GM15510 (cell line): Measurements from ENCODE around the gene GOLT1B.

Source experiments
- POLR2A ChIP-seq: IDR thresholded peaks from 3 replicates; pipeline ENCODE4 v1.6.1; 2011; ENCODE audit warnings: borderline replicate concordance; ENCODE audit not compliant: insufficient read length; ENCODE audit errors: extremely low read depth

The GOLT1B gene, protein sequence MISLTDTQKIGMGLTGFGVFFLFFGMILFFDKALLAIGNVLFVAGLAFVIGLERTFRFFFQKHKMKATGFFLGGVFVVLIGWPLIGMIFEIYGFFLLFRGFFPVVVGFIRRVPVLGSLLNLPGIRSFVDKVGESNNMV

GRCh38 chr12:21501258-21502163 is at the start of gene GOLT1B, which contains the start of gene RECQL:
Gene GOLT1B (plus strand): TSS chr12:21501789. CDS start chr12:21501924, 135 bp downstream.
Gene RECQL (minus strand): TSS chr12:21501635. CDS start chr12:21499570, 2,065 bp downstream.
- peak; percentile 72 for TF ChIP-seq POLR2A

GRCh38 chr12:21453312-21453852 is 48.2 kb upstream of the GOLT1B start:
- no peak for TF ChIP-seq POLR2A

DNA sequence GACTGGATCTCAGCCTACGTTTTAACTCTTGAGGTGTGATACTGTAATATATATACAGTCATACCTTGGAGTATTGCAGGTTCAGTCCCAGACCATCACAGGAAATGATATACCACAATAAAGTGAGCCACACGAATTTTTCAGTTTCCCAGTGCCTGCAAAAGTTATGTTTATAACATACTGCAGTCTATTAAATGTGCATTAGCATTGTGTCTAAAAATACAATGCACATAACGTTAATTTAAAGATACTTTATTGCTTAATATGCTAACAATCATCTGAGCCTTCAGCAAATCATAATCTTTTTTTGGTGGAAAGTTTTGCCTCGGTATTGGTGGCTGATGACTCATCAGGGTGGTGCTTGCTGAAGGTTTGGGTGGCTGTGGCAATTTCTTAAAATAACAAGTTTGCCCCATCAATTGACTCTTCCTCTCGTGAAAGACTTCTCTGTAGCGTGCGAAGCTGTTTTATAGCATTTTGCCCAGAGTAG is 45.3 kb upstream of the GOLT1B start:
- TF ChIP-seq POLR2A, result no peak

DNA sequence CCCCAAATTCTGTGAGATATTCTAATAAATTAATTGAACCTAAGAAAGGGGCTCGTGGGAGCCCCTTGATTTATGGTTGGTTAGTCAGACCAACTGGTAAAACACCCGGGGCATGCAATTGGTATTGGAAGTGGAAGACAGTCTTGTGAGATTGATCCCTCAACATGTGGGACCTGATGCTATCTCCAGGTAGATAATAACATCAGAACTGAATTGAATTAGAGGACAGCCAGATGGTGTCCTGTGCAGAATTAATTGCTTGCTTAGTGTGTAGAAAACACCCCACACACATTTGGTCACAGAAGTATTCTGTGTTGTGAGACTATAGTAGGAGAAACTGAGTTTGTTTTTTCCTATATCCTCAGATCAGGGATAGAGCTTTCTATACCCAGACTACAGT is 42.1 kb upstream of the GOLT1B start:
- no peak for TF ChIP-seq POLR2A

DNA sequence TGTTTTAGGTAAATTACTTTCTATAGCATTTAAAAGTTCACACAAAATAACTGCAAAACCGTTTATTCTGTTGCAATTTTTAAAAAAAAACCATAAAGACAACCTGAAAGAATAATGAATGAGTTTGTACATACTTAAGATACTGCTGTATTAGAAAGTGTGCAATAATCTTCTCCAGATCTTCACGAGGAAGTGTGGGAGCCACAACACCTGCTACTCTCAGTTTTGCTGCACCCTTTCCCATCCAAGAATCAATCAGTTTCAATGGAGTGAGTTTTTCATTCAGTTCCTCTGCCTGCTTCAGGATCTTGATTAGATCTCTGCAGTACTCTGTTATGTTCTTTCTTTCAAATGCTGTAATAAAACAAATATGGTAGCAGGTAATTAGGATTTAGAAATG is 30.3 kb upstream of the GOLT1B start:
- TF ChIP-seq POLR2A, result no peak

DNA sequence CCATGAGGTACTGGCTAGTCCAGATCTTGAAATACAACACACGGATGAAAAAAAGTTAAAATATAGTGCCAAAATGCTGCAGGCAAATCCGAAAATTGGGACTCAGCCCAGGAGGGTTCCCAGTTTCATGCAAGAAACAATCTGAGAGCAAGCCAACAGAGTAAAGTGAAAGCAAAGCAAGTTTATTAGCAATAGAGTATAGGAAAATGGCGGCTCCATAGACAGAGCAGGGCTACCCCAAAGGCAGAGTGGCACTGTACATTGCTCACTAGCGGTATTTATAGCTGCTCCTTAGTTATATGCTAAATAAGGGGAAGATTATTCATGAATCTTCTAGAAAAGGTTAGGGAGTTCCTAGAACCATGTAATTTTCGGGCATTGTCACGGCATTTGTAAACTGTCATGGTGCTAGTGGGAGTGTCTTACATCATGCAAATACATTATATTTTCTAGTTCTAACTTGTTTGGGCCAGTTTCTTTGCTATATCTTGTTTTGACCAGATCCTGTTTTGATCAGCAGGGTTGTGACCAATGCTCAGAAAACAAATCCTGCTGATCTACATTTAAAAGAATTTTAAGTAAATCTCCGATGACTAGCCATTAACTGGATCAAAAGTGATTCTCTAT is 29.3 kb upstream of the GOLT1B start:
- no peak for TF ChIP-seq POLR2A

GRCh38 chr12:21475552-21475951 is 26.0 kb upstream of the GOLT1B start:
- TF ChIP-seq POLR2A, result no peak

- no peak for TF ChIP-seq POLR2A
These were observed 24.6 kb upstream of the GOLT1B start for GRCh38 chr12:21476949-21477348.

GRCh38 chr12:21478756-21479455 is 22.7 kb upstream of the GOLT1B start:
- no peak for TF ChIP-seq POLR2A

- no peak for TF ChIP-seq POLR2A
These were observed 18.1 kb upstream of the GOLT1B start for GRCh38 chr12:21483531-21483930.

DNA sequence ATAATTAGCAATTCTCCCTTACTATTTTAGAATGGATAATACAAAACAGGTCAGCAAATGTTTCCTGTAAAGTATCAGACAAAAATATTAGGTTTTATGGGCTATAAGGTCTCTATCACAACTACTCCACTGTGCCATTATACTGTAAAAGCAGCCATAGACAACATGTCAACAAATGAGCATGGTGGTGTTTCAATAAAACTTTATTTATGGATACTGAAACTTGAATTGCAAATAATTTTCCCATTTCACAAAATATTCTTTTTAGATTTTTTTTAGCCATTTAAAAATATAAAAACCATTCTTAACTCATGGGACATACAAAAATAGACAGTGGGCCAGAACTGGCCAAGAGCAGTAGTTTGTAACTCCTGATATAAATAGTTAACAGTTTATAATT is 15.6 kb upstream of the GOLT1B start:
- no peak for TF ChIP-seq POLR2A

DNA sequence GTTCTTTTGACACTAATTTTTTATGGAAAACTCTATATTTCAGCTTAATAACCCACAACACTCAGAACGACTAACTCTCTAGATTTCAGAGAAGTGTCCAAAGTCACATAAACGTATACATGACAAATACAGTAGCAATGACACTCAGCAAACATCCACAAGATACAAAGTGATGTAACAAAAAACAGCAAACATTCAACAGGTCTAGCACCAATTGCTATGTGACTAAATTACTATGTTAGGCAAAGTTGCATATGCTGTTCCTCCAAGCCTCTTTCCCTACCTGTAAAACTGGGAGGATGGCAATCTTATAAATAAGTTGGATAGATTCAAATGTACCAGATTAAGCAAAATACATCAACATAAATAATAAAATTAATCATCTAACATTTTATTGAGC is 1.8 kb upstream of the GOLT1B start:
- no peak for TF ChIP-seq POLR2A

GRCh38 chr12:21500786-21501257 is 767 bp upstream of the GOLT1B start:
- no peak for TF ChIP-seq POLR2A

DNA sequence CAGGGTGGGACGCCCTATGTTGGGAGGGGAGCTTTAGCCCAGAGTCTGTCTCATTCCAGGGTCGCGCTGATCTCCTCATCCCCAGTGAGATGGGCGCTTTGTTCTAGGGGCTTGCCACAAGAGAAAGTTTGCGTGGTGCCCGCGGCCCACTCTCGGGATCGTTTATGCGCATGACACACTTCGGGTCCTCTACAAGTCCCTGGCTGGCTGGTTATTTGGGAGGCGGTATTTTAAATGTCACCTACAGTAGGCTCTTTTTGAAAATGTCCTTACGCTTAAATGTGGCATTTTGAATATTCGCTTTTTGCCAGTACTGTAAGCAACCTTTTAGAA is 541 bp downstream of the GOLT1B start:
- TF ChIP-seq POLR2A, result no peak
